MCF 10A (cell line): ENCODE data around the gene CCDC27. TPM values are rescaled to one million over a fixed set of nuclear protein-coding genes. Genes with fewer than 3 reads are reported as not detected.

Experiments
- BruUV-seq: library from RNA; stranded (reverse); fragments of 400-500 nt; replicated peaks from 2 replicates; lab custom pipeline; 2021; lab: Mats Ljungman, UMichigan
- CTCF ChIA-PET: fragments of 300-600 bp; sonication (Branson Sonifier 250); formaldehyde crosslinking; extraction: SDS; loops from one replicate; lab custom pipeline; 2021; ENCODE audit warnings: antibody characterized with exemption, inconsistent platforms; lab: Yijun Ruan, JAX
- POLR2A ChIA-PET: fragments of 300-600, 350-650 bp; sonication (Branson Sonifier 250); formaldehyde crosslinking; extraction: SDS; loops from one replicate; lab custom pipeline; 2020; ENCODE audit warnings: antibody characterized with exemption, inconsistent platforms; lab: Yijun Ruan, JAX
- DNase-seq: peaks from one replicate; pipeline ENCODE4 v3.0.0-alpha.2; 2018; ENCODE audit not compliant: unreplicated experiment
- H3K27ac Mint-ChIP-seq: one replicate; pipeline ENCODE4 v1.8.0; 2022; ENCODE audit warnings: mild to moderate bottlenecking, low read depth, mixed read lengths; ENCODE audit not compliant: unreplicated experiment
- H3K27me3 Mint-ChIP-seq: one replicate; pipeline ENCODE4 v1.8.0; 2022; ENCODE audit warnings: mixed read lengths; ENCODE audit not compliant: insufficient read depth, unreplicated experiment
- H3K36me3 Mint-ChIP-seq: one replicate; pipeline ENCODE4 v1.8.0; 2022; ENCODE audit warnings: mild to moderate bottlenecking, moderate library complexity, mixed read lengths; ENCODE audit not compliant: insufficient read depth, unreplicated experiment
- H3K4me1 Mint-ChIP-seq: one replicate; pipeline ENCODE4 v1.8.0; 2022; ENCODE audit warnings: mixed read lengths; ENCODE audit not compliant: insufficient read depth, unreplicated experiment
- H3K4me3 Mint-ChIP-seq: one replicate; pipeline ENCODE4 v1.8.0; 2022; ENCODE audit warnings: mild to moderate bottlenecking, moderate library complexity, mixed read lengths; ENCODE audit not compliant: unreplicated experiment
- H3K9me3 Mint-ChIP-seq: one replicate; pipeline ENCODE4 v1.8.0; 2022; ENCODE audit warnings: mixed read lengths; ENCODE audit not compliant: unreplicated experiment
- CTCF ChIP-seq: fragments of 200-600 bp; IDR thresholded peaks from one replicate; pipeline ENCODE4 v1.8.0; 2022; ENCODE audit warnings: antibody characterized with exemption, mild to moderate bottlenecking; ENCODE audit not compliant: unreplicated experiment
- intact Hi-C: fragments of 100-400 bp; cut with micrococcal nuclease; formaldehyde crosslinking; loops from 2 replicates; pipeline ENCODE4 v1.14.1; 2022
- total RNA-seq: library from RNA; stranded (reverse); gene quantifications from 2 replicates; pipeline ENCODE4 v1.2.3, GENCODE V29; 2022

CCDC27 gene
- total RNA-seq, 1 experiment from 2014 or later: not detected

GRCh38 chr1:3777078-3777547 lies 24.9 kb downstream of the CCDC27 start:
- no peak for DNase-seq
- Mint-ChIP-seq H3K36me3 (peaks cover 31% of the 10 kb centered on the region), H3K27me3 (no peaks in the 10 kb centered on the region), H3K27ac (no peak overlapping the region), H3K9me3 (no peaks in the 10 kb centered on the region), H3K4me3 (no peak overlapping the region), H3K4me1 (no peaks in the 10 kb centered on the region)
- POLR2A ChIA-PET: interaction anchor here (1.2 kb wide), 1 partner anchor 19 kb away, joined by 6 read pairs; the partner anchor contains the start of gene LRRC47
- TF ChIP-seq CTCF: no peak
- intact Hi-C loops: no loop called here
- BruUV-seq: no TSS peak
- CTCF ChIA-PET: no interaction called here

- no TSS peak for BruUV-seq
- DNase-seq: no peak
- intact Hi-C loops: no loop called here
- ChIA-PET CTCF (interaction anchor here (0.6 kb wide), 1 partner anchor 211 kb away, joined by 3 read pairs; no protein-coding TSS in a partner anchor), POLR2A (interaction anchor here (1.2 kb wide), 1 partner anchor 18 kb away, joined by 6 read pairs; the partner anchor contains the start of gene LRRC47)
- no peaks in the 10 kb centered on the region for H3K9me3 Mint-ChIP-seq
- no peaks in the 10 kb centered on the region for H3K27me3 Mint-ChIP-seq
- H3K4me3 Mint-ChIP-seq: no peak overlapping the region
- H3K36me3 Mint-ChIP-seq: peaks cover 39% of the 10 kb centered on the region
- TF ChIP-seq CTCF: no peak
- no peak overlapping the region for H3K27ac Mint-ChIP-seq
- no peaks in the 10 kb centered on the region for H3K4me1 Mint-ChIP-seq
Observed at GRCh38 chr1:3777647-3778589, 25.7 kb downstream of the CCDC27 start.

- H3K4me3 Mint-ChIP-seq: no peak overlapping the region
Observed at GRCh38 chr1:3778590-3779264, 26.5 kb downstream of the CCDC27 start.

More at GRCh38 chr1:3778590-3779264, 26.5 kb downstream of the CCDC27 start:
- H3K4me1 Mint-ChIP-seq: no peaks in the 10 kb centered on the region
- ChIA-PET CTCF (interaction anchor here (0.6 kb wide), 1 partner anchor 212 kb away, joined by 3 read pairs; no protein-coding TSS in a partner anchor), POLR2A (interaction anchor here (0.8 to 1.2 kb wide), 2 partner anchors 17 to 18 kb away, joined by 4 to 6 read pairs; partner anchors contain the start of gene LRRC47)
- DNase-seq: no peak
- H3K27me3 Mint-ChIP-seq: no peaks in the 10 kb centered on the region
- no peak for TF ChIP-seq CTCF
- H3K27ac Mint-ChIP-seq: no peak overlapping the region
- H3K9me3 Mint-ChIP-seq: no peaks in the 10 kb centered on the region
- peaks cover 47% of the 10 kb centered on the region for H3K36me3 Mint-ChIP-seq
- no TSS peak for BruUV-seq
- intact Hi-C loops: no loop called here
